GM21367 (cell line): ENCODE data around the gene SSC4D.

Experiments
- ATAC-seq: cut with Tn5 transposase; IDR thresholded peaks from one replicate; pipeline ENCODE4 v1.9.1; 2021; ENCODE audit not compliant: unreplicated experiment

SSC4D gene

GRCh38 chr7:76356115-76356514, 53.4 kb downstream of the SSC4D start:
- no peak for ATAC-seq

DNA sequence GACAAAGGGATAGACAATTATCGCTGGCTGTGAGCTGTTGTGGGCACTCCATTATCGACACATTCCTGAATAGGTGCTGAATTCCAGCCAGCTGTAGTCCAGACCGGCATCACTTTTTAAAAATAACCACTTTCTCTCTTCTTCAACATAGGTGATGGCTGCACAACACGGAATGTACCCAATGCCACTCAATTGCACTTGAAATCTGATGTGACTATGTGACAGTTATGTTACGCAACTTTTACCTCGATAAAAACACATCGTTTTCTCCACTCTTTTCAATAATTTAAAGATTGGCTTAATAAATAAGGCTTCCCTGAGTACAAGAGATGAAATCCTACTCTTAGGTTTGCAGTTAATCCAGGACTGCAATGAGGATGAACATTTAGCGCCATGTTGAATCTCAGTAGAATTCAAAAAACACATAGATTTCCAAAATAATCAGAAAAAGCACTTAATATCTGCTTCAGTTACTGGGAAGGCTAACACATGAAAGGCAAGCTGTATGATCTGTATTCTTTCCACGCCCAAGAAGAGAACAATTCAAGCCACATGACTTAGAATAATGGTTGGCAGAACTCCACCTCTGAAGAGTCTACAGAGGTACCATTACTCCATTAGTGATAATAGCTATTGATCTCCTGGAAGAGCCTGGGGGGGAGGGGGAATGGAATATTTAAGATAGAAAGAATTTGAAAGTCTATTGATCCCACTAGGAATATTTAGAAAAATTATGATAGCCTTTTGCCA, 54.3 kb downstream of the SSC4D start:
- no peak for ATAC-seq

DNA sequence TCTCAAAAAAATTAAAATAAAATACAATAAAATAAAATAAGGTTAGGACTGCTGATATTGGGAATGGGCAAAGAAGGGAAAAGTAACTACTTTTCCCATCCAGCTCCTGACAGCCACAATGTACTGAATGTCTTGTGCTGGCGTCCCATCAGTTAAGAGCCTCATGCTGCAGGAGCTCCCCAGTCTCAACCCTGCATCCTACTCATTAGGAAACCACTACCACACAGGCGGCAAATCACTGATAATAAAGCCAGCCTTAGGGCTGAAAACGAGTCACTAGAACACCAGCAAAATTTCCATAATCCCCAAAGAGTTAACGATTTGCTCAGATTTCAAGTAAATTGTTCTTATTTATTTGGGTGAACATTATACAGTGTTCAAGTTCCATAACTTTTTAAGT, 55.0 kb downstream of the SSC4D start:
- ATAC-seq: no peak

GRCh38 chr7:76353744-76354143, 55.8 kb downstream of the SSC4D start:
- ATAC-seq: no peak

DNA sequence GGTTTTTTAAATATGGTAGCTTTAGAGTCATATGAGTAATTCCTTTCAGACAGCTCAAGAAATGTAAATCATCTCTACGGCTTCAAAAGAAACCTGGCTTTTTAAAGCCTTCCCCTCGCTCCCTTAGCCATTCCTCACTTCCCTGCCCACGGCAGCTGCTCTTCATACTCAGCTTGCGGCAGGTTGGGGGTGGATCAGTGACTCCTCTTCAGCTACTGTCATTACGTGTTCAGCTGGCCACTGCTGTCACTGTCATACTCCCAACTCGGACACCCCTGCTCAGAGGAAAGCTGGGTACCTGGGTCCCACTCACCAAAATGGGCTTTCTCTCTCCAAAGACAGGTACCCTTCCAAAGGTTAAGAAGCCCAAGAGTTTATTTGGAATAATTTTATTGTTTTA, 57.3 kb downstream of the SSC4D start:
- no peak for ATAC-seq

- no peak for ATAC-seq
Measured at GRCh38 chr7:76351372-76351771, 58.1 kb downstream of the SSC4D start.

GRCh38 chr7:76349313-76349885, 60.1 kb downstream of the SSC4D start:
- ATAC-seq: no peak

- ATAC-seq: no peak
Measured at GRCh38 chr7:76347710-76348109, 61.8 kb downstream of the SSC4D start.

DNA sequence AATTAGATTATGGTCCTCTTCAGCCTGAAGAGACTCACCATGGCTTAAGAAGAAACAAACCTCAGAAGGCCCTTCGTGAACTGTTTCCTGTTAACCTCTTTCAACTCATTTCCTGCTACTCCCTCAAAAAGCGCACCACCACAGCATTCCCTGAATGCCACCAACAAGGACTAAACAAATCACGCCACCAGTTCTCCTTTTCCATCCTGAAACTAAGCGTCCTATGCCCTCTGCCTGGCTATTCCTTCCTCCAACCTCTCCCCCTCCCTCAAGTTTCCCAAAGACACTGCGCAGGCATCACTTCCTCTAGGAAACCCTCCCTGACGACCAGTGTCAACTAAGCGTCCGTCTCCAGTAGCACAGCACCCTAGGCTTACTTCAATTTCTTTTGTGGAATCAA, 62.7 kb downstream of the SSC4D start:
- ATAC-seq: no peak

- no peak for ATAC-seq
Measured at GRCh38 chr7:76346097-76346496, 63.4 kb downstream of the SSC4D start.

- no peak for ATAC-seq
Measured at GRCh38 chr7:76343931-76344321, 65.6 kb downstream of the SSC4D start.

- ATAC-seq: no peak
Measured at GRCh38 chr7:76343294-76343930, 66.1 kb downstream of the SSC4D start.

GRCh38 chr7:76342222-76342621, 67.3 kb downstream of the SSC4D start:
- no peak for ATAC-seq

- ATAC-seq: no peak
Measured at GRCh38 chr7:76340617-76341131, 68.8 kb downstream of the SSC4D start.
